ENCODE measurements around the gene FNDC8. TPM values are rescaled to one million over a fixed set of nuclear protein-coding genes. Genes with fewer than 3 reads are reported as not detected.
"Not testable (repeated sequence)": the region's sequence is repeated elsewhere in the genome, so short reads cannot be mapped to it uniquely, and the experiment has no call there.

Gene FNDC8
- total and polyA plus RNA-seq, 2 experiments from 2014 or later = not detected

GRCh38 chr17:35147375-35147905 is 26.0 kb downstream of the FNDC8 start, which contains the start of gene UNC45B:
TSS of gene UNC45B (plus strand) at chr17:35147817. CDS start at chr17:35148264, 447 bp downstream.
- DNase-seq (ENCODE audit: low read depth in 1 of 2, low spot score in 1 of 2) = peak in 1 of 2 donors; percentile 93
- Histone ChIP-seq H3K36me3 (peaks cover 20% of the 10 kb centered on the region), H3K4me3 (peak within 1 kb of the TSS; percentile 29), H3K9me3 (ENCODE audit: low read depth) (no peaks in the 10 kb centered on the region), H3K27ac (peak within 1 kb of the TSS; percentile 99), H3K4me1 (ENCODE audit: low read depth) (peaks cover 32% of the 10 kb centered on the region), H3K27me3 (no peaks in the 10 kb centered on the region)
- TF ChIP-seq, protein P1, sequence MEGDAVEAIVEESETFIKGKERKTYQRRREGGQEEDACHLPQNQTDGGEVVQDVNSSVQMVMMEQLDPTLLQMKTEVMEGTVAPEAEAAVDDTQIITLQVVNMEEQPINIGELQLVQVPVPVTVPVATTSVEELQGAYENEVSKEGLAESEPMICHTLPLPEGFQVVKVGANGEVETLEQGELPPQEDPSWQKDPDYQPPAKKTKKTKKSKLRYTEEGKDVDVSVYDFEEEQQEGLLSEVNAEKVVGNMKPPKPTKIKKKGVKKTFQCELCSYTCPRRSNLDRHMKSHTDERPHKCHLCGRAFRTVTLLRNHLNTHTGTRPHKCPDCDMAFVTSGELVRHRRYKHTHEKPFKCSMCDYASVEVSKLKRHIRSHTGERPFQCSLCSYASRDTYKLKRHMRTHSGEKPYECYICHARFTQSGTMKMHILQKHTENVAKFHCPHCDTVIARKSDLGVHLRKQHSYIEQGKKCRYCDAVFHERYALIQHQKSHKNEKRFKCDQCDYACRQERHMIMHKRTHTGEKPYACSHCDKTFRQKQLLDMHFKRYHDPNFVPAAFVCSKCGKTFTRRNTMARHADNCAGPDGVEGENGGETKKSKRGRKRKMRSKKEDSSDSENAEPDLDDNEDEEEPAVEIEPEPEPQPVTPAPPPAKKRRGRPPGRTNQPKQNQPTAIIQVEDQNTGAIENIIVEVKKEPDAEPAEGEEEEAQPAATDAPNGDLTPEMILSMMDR (IDR thresholded peaks at IDR 0.05; ENCODE audit: low read depth, low read length) = no peak

GRCh38 chr17:35148144-35148543 is 26.7 kb downstream of the FNDC8 start:
- peak in 1 of 2 donors; percentile 27 for DNase-seq (ENCODE audit: low read depth in 1 of 2, low spot score in 1 of 2)
- H3K4me1 ChIP-seq (ENCODE audit: low read depth) = peaks cover 32% of the 10 kb centered on the region
- TF ChIP-seq, protein P1 (IDR thresholded peaks at IDR 0.05; ENCODE audit: low read depth, low read length) = no peak
- peak overlapping the region; percentile 29 for H3K4me3 ChIP-seq
- peak overlapping the region; percentile 99 for H3K27ac ChIP-seq
- H3K36me3 ChIP-seq = peaks cover 27% of the 10 kb centered on the region
- no peaks in the 10 kb centered on the region for H3K27me3 ChIP-seq
- no peaks in the 10 kb centered on the region for H3K9me3 ChIP-seq (ENCODE audit: low read depth)

DNA sequence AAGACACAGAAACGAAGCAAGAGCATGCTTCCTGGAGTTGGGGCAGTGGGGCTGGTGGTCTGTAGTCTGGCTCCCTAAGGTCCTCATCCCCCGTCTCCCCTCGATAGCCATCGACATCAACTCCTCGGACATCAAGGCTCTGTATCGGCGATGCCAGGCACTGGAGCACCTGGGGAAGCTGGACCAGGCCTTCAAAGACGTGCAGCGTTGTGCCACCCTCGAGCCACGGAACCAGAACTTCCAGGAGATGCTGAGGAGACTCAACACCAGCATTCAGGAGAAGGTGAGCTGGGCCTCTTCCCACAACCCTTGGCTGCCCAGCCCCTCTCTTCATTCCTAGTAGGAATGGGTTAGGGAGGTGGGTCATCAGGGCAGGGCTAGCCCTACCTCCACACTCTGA is 28.5 kb downstream of the FNDC8 start:
- peaks cover 43% of the 10 kb centered on the region for H3K36me3 ChIP-seq
- no peak for DNase-seq (ENCODE audit: low read depth in 1 of 2, low spot score in 1 of 2)
- TF ChIP-seq, protein P1 (IDR thresholded peaks at IDR 0.05; ENCODE audit: low read depth, low read length) = no peak
- H3K4me3 ChIP-seq = peak overlapping the region; percentile 5
- H3K27ac ChIP-seq = peak overlapping the region; percentile 99
- H3K4me1 ChIP-seq (ENCODE audit: low read depth) = peaks cover 32% of the 10 kb centered on the region
- no peaks in the 10 kb centered on the region for H3K9me3 ChIP-seq (ENCODE audit: low read depth)
- H3K27me3 ChIP-seq = no peaks in the 10 kb centered on the region

GRCh38 chr17:35151080-35151479 is 29.7 kb downstream of the FNDC8 start:
- not testable (repeated sequence) for H3K9me3 ChIP-seq (ENCODE audit: low read depth); DNase-seq (ENCODE audit: low read depth in 1 of 2, low spot score in 1 of 2); H3K27me3 ChIP-seq; H3K27ac ChIP-seq; H3K4me3 ChIP-seq
- Histone ChIP-seq H3K36me3 (peaks cover 54% of the 10 kb centered on the region), H3K4me1 (ENCODE audit: low read depth) (peaks cover 31% of the 10 kb centered on the region)

DNA sequence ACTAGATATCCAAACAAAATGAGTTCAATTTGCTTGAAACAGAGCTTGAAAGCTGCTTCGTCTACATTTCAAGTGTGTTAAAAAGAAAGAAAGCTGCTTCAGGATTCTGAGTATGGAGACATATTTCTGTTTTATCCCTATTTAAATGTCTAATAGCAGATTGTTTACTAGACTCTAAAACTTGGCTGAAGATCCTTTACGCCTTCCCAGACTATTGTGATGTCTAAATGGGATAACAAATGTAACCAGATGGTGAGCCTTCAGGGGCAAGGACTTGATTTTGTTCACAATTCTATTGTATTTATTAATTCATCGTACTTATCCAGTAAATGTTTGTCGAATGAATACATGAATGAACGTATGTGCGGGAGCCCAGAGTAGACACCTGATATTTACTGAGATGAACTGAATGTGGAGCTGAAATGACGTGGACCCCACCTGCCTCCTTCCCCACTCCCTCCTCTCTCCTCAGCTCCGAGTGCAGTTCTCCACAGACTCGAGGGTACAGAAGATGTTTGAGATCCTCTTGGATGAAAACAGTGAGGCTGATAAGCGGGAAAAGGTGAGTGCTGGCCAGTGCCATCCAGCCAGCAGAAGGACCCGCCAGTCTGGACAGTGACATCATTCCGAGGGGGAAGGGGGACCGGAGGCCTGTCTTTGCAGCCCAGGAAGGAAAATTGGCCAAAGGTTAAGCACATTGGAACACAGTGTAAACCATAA is 31.2 kb downstream of the FNDC8 start:
- Histone ChIP-seq H3K27ac (no peak overlapping the region), H3K4me3 (no peak overlapping the region), H3K36me3 (peaks cover 67% of the 10 kb centered on the region), H3K27me3 (no peaks in the 10 kb centered on the region), H3K4me1 (ENCODE audit: low read depth) (peaks cover 20% of the 10 kb centered on the region), H3K9me3 (ENCODE audit: low read depth) (no peaks in the 10 kb centered on the region)
- TF ChIP-seq, protein P1 (IDR thresholded peaks at IDR 0.05; ENCODE audit: low read depth, low read length) = no peak
- no peak for DNase-seq (ENCODE audit: low read depth in 1 of 2, low spot score in 1 of 2)
